Ecto neural progenitor cell (in vitro differentiated cells): ENCODE measurements around the gene PDE6H.

Source experiments
- DNase-seq: peaks from one replicate; pipeline ENCODE4 v3.0.0-alpha.2; 2018; ENCODE audit warnings: low spot score

The PDE6H gene

GRCh38 chr12:14951851-14952250 is 21.0 kb upstream of the PDE6H start:
- no peak for DNase-seq

- no peak for DNase-seq
Measured at GRCh38 chr12:14952299-14952921, 20.4 kb upstream of the PDE6H start.

- DNase-seq, result no peak
Measured at GRCh38 chr12:14953752-14954151, 19.1 kb upstream of the PDE6H start.

GRCh38 chr12:14954269-14954668 is 18.6 kb upstream of the PDE6H start:
- DNase-seq, result no peak

DNA sequence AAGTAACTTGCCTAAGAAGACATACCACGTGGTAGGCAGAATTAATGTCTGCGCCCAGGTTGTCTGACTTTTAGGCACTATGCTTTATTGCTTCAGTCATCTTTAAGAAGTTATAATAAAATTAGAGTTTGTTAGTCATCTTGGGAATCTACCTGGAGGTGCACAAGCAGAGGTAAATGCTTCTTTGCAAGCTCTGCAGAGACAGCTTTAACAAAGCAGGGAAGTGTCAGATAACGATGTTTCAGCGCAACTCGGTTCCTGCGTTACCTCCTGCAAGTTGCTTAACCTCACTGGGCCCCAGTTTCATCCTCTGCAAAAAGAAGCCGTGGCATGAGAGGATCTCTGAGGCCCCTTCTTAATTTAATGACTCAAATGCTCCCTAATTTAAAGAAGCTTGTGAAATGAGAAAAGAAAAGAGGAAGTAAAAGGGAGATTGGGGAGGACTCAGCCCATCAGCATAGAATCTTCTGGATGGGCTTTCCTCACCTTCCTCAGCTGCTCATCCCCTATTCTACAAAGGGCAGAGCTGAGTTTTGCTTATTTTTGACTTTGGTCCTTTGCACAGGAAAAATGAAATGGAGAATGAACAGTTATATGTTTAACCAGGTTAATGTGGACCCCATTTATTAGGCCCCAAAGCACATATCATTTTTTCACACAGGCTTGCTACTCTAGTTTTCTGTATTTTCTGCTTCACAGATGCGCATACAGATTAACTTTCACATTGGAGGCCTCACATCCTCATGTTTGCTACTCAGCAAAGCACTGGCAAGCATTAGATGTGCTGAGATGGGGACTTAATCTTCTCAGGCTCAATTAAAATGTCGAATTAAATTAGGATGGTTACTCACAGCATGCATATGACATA is 16.6 kb upstream of the PDE6H start:
- no peak for DNase-seq

DNA sequence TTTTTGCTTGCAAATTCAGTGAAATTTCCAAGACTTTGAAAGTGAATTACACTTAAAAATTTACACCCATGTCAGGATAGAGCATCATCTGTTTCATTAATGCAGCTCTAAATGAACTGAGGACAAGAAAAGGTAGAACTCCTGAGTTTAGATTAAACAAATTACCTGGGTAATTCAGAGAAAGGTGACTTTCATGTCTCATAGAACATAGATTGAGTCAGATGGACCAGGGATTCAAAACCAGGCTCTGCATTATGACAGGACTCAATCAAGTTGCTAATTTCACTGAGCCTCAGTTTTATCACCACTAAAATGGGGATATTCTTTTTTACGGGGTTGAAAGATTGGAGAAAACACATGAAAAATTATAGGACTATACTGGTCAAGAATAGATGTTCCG is 15.9 kb upstream of the PDE6H start:
- no peak for DNase-seq

GRCh38 chr12:14957551-14958168 is 15.2 kb upstream of the PDE6H start:
- no peak for DNase-seq

- DNase-seq, result no peak
Measured at GRCh38 chr12:14958361-14959125, 14.3 kb upstream of the PDE6H start.

- DNase-seq, result no peak
Measured at GRCh38 chr12:14959126-14959440, 13.8 kb upstream of the PDE6H start.

DNA sequence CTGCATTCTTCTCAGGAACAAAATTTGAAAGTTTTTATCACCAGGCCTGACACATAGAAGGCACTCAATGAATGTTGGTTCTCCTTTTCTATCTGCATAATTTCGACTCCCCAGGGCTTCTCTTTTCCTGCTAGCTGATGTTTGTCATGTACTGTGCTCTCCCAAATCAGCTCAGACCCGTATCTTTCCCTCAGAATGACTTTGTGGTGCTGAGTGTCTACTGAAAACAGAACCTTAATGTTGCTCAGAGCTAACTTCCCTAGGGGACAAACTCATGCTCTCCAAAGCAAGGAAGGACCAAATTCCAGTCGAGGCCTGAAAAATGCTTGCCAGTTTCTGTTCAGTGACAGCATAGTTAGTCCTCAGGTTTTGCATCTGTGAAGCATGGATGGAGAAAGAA is 13.4 kb upstream of the PDE6H start:
- DNase-seq, result no peak

DNA sequence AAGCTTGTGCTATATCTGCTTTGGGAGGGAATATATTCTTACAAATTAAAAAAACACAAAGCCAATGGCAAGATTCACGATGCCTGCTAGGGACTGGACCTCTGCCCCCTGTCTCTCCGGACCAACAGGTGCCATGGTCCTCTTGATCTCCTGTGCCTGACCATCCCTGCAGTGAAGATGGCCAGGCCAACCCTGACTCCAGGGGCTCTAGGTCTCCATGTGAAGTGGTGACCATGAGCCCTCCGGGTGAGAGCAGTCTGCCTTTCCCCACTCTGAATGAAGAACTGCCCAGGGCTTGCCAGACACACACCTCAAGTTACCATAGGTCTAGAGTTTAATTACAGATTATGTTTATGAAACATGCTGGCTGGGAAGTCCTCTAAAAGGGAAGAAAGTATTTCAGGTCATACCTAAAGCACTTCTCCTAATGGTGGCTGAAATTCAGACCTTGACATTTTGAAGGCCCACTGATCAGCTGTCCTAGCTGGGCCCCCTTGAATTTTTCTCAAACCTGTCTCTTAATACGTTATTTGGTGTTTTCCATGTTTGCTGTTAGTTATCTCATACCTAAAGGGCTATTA is 12.8 kb upstream of the PDE6H start:
- no peak for DNase-seq

DNA sequence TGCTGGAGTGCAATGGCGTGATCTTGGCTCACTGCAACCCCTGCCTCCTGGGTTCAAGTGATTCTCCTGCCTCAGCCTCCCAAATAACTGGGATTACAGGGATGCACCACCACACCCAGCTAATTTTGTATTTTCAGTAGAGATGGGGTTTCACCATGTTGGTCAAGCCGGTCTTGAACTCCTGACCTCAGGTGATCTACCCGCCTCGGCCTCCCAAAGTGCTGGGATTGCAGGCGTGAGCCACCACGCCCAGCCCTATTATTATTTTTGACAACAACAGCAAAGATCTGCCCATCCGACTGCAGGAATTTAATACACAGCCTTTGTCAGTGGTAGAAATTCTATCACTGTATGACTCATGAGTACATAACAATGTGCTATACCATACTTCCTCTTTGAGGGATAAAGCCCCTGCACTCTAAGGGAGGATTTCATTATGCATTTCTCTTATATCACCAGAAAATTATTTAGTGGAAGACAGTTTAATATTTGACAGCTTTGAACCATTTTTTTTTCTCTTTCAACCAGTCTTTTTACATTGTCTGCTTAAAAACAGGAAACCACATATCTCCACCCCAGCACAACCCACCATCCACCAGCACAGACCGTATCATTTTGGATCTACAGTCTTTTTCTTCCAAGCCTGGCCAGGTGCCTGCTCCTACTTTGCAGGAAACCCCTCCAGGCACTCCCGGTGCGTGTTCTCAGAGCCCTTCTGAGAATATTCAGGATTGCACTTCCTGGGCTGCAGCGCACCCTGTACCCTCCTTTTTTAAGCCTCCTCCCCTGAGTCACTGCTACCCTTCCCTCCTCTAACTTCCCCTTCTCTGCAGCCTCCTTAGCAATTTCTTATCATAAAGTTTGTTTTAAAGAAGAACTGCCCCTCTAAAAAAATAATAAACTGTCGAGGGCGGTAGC is 12.0 kb upstream of the PDE6H start:
- DNase-seq, result no peak

DNA sequence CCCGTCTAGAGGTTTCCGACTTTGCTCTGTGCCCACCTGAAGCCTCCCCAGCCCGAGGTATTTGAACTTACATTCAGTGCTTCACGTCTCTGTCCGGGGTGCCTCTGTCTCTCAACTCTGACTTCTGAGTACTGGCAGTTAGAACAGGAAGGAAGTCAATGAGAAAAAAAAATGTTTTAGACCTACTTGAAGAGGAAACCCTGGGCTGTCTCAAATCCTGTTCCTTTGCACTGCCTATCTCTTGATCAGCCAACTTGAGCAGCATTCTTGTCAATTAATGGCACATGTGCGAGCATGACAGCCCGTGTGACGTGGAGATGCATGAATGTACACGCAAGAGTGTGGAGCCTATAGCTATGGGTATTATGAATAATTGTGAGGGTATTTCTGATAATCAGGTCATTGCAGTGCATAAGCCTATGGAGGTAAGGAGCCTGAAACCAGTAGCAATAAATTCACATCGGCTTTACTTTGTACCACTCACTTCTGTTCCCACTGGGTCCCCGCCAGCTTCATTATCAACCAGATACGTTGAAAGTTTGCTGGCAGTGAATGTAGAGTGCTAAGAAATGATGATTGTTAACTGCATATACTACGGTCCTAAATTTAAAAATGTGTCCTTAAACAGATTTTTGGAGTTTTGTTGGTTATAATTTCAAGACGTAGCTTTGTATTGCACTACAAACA is 11.2 kb upstream of the PDE6H start, which contains the start of gene ARHGDIB:
TSS of gene ARHGDIB (minus strand) at position 136 of the 687 bp plus-strand sequence. CDS start 10,889 bp downstream, outside the sequence.
- DNase-seq, result no peak

DNA sequence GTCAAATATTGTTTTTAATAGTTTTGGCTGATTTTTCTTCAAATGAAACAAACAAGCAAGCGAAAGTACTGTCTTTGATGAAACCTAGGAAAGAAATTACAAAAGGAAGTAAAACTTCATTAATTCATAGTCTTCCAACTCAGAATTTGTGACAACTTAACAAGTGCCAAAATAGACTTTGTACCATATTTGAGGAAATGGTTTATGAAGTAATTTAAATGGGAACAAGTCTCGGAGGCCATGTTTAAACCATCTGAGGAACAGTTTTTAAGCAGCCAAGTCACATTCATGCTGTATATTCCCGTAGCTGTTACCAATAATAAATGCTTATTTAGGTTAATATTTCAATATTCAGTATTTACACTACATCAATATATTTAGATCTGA is 10.7 kb upstream of the PDE6H start:
- no peak for DNase-seq

DNA sequence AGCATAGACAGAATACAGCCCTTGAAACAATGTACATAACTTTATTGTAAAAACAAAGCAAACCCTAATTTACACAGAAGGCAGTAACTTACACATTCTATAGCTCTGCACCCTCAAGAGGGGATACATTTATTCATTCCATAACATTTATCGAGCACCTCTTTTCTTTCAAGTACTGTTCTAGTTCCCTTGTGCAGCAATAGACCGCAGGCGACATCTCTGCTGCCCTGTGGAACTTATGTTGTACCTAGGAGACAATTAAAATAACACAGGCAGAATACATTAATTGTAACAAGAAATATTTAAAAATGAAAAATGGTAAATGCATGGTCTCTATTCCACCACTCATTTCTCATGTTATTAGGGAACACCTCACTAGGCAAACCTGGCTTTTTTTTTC is 10.0 kb upstream of the PDE6H start:
- DNase-seq, result no peak

GRCh38 chr12:14963520-14963919 is 9.3 kb upstream of the PDE6H start:
- no peak for DNase-seq

GRCh38 chr12:14964406-14964805 is 8.4 kb upstream of the PDE6H start:
- no peak for DNase-seq

GRCh38 chr12:14965221-14965620 is 7.6 kb upstream of the PDE6H start:
- no peak for DNase-seq

DNA sequence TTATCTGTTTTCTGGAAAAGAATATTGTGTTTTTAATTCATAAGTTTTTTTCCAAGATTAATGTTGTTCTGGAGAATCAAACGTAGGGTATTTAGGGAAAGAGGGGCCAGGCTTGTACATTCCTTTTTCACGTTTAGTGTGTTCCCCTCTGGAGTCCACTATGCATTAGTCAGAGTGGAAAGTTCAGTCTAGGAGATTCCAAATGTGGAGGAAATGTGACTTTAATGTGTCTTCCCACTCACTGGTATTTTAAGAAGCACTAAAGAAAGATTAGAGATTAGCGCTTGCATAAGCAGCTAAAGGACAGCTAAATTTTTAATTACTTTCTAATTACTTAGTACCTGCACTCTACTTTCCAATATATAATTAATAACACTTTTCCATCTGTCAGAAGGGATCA is 4.4 kb upstream of the PDE6H start:
- no peak for DNase-seq

GRCh38 chr12:14970473-14970872 is 2.4 kb upstream of the PDE6H start:
- no peak for DNase-seq

- no peak for DNase-seq
Measured at GRCh38 chr12:14974633-14975032, 1.8 kb downstream of the PDE6H start.
